H1 (cell line): ENCODE results near the gene TAF1B. TPM values are rescaled to one million over a fixed set of nuclear protein-coding genes. Genes with fewer than 3 reads are reported as not detected.

ENCODE experiments used
- RXRA ChIP-seq: IDR thresholded peaks from 2 replicates; pipeline ENCODE4 v1.6.1; 2011; ENCODE audit warnings: low read depth, mild to moderate bottlenecking, low read length, moderate library complexity; ENCODE audit not compliant: insufficient read depth
- TAF1 ChIP-seq: IDR thresholded peaks from 2 replicates; pipeline ENCODE4 v1.6.1; 2011; ENCODE audit warnings: mild to moderate bottlenecking, low read depth, low read length
- TEAD4 ChIP-seq: IDR thresholded peaks from 2 replicates; pipeline ENCODE4 v1.6.1; 2012; ENCODE audit warnings: low read depth, low read length, inconsistent platforms, mixed read lengths
- polyA plus RNA-seq, 7 experiments: library from polyadenylated mRNA; depleted of rRNA in 3 of 7; stranded (reverse) in 5 of 7; unstranded in 2 of 7; fragments of >200 nt in 5 of 7; fragments of 200-250 nt in 2 of 7; gene quantifications; 1 replicate in 5 of 7; 2 replicates in 1 of 7; 4 replicates in 1 of 7; pipeline versions ENCODE4 v1.2.1 to v1.2.3, GENCODE V29; 2011 to 2013; ENCODE audit warnings: missing spikeins in 2 of 7, mixed read lengths in 2 of 7
- total RNA-seq: library from RNA; stranded (reverse); fragmentation: NEBNext Ultra II Directional; extraction: Animal tissue kit (Norgen Biotek cat#: 25700); gene quantifications from 2 replicates; pipeline ENCODE4 v1.2.1, GENCODE V29; 2021
- TF ChIP-seq, protein P1 (sequence below): fragments of 300-600 bp; sonication (generic); IDR thresholded peaks from 2 replicates; pipeline ENCODE4 v1.7.1; 2012; ENCODE audit warnings: low read length, moderate library complexity, mild to moderate bottlenecking, inconsistent platforms; ENCODE audit not compliant: insufficient replicate concordance

The TAF1B gene
- total and polyA plus RNA-seq, 2 of the 8 experiments (the other 6 are each of a cell fraction or from before 2014, with no cell fraction given): 6.6 to 25.2 TPM

DNA sequence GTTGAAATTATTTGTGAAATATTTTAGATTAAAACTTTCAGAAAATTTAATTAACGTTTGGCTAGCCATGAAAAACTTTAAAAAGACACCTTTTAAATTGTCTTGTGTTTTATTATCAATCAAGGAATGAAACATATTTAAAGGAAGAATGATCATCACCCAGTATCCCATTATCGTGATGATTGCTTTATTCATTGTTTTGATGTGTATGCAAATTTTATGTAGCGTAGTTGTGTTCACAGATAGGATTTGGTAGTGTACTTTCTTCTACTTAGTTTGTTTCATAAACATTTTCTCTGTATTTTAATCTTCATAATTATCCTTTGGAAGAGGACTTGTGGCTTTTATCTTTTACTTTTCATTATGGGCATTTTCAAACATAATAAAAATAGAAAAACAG is 116.0 kb downstream of the TAF1B start (continued):
- TF ChIP-seq, protein P1, sequence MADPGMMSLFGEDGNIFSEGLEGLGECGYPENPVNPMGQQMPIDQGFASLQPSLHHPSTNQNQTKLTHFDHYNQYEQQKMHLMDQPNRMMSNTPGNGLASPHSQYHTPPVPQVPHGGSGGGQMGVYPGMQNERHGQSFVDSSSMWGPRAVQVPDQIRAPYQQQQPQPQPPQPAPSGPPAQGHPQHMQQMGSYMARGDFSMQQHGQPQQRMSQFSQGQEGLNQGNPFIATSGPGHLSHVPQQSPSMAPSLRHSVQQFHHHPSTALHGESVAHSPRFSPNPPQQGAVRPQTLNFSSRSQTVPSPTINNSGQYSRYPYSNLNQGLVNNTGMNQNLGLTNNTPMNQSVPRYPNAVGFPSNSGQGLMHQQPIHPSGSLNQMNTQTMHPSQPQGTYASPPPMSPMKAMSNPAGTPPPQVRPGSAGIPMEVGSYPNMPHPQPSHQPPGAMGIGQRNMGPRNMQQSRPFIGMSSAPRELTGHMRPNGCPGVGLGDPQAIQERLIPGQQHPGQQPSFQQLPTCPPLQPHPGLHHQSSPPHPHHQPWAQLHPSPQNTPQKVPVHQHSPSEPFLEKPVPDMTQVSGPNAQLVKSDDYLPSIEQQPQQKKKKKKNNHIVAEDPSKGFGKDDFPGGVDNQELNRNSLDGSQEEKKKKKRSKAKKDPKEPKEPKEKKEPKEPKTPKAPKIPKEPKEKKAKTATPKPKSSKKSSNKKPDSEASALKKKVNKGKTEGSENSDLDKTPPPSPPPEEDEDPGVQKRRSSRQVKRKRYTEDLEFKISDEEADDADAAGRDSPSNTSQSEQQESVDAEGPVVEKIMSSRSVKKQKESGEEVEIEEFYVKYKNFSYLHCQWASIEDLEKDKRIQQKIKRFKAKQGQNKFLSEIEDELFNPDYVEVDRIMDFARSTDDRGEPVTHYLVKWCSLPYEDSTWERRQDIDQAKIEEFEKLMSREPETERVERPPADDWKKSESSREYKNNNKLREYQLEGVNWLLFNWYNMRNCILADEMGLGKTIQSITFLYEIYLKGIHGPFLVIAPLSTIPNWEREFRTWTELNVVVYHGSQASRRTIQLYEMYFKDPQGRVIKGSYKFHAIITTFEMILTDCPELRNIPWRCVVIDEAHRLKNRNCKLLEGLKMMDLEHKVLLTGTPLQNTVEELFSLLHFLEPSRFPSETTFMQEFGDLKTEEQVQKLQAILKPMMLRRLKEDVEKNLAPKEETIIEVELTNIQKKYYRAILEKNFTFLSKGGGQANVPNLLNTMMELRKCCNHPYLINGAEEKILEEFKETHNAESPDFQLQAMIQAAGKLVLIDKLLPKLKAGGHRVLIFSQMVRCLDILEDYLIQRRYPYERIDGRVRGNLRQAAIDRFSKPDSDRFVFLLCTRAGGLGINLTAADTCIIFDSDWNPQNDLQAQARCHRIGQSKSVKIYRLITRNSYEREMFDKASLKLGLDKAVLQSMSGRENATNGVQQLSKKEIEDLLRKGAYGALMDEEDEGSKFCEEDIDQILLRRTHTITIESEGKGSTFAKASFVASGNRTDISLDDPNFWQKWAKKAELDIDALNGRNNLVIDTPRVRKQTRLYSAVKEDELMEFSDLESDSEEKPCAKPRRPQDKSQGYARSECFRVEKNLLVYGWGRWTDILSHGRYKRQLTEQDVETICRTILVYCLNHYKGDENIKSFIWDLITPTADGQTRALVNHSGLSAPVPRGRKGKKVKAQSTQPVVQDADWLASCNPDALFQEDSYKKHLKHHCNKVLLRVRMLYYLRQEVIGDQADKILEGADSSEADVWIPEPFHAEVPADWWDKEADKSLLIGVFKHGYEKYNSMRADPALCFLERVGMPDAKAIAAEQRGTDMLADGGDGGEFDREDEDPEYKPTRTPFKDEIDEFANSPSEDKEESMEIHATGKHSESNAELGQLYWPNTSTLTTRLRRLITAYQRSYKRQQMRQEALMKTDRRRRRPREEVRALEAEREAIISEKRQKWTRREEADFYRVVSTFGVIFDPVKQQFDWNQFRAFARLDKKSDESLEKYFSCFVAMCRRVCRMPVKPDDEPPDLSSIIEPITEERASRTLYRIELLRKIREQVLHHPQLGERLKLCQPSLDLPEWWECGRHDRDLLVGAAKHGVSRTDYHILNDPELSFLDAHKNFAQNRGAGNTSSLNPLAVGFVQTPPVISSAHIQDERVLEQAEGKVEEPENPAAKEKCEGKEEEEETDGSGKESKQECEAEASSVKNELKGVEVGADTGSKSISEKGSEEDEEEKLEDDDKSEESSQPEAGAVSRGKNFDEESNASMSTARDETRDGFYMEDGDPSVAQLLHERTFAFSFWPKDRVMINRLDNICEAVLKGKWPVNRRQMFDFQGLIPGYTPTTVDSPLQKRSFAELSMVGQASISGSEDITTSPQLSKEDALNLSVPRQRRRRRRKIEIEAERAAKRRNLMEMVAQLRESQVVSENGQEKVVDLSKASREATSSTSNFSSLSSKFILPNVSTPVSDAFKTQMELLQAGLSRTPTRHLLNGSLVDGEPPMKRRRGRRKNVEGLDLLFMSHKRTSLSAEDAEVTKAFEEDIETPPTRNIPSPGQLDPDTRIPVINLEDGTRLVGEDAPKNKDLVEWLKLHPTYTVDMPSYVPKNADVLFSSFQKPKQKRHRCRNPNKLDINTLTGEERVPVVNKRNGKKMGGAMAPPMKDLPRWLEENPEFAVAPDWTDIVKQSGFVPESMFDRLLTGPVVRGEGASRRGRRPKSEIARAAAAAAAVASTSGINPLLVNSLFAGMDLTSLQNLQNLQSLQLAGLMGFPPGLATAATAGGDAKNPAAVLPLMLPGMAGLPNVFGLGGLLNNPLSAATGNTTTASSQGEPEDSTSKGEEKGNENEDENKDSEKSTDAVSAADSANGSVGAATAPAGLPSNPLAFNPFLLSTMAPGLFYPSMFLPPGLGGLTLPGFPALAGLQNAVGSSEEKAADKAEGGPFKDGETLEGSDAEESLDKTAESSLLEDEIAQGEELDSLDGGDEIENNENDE: no peak
- TF ChIP-seq TAF1 (no peak), TEAD4 (no peak), RXRA (no peak)
